K562 (cell line): ENCODE data around the gene BRCA1. TPM values are rescaled to one million over a fixed set of nuclear protein-coding genes. Genes with fewer than 3 reads are reported as not detected.
A peak's percentile ranks its signal among the peaks of the same experiment; 100 is the strongest.

Experiments
- ARNT ChIP-seq, 2 experiments: fragments of 450-650 bp; IDR thresholded peaks; 2 replicates each; pipeline ENCODE4 v1.6.1; 2016; ENCODE audit warnings: mild to moderate bottlenecking in 1 of 2
- HEY1 ChIP-seq: fragments of 250-450 bp; sonication (Bioruptor Pico); IDR thresholded peaks from 2 replicates; pipeline ENCODE4 v1.5.0; 2020; ENCODE audit warnings: mild to moderate bottlenecking, moderate library complexity, borderline replicate concordance
- HIVEP1 ChIP-seq: fragments of 250-450 bp; sonication (Bioruptor Pico); IDR thresholded peaks from 2 replicates; pipeline ENCODE4 v1.4.0; 2020; ENCODE audit warnings: mild to moderate bottlenecking
- HNRNPK ChIP-seq: fragments of 200-400 bp; formaldehyde crosslinking; IDR thresholded peaks from one replicate; pipeline ENCODE4 v1.6.1; 2018; ENCODE audit warnings: mild to moderate bottlenecking, low read depth, low read length; ENCODE audit not compliant: poor library complexity, severe bottlenecking
- KDM4B ChIP-seq, 2 experiments: fragments of 450-650 bp in 1 of 2; sonication (generic) in 1 of 2; IDR thresholded peaks; 2 replicates each; pipeline ENCODE4 v1.6.1; 2016 to 2017; ENCODE audit warnings: borderline replicate concordance in 2 of 2, antibody characterized with exemption in 1 of 2, low read depth in 1 of 2, mild to moderate bottlenecking in 1 of 2
- KLF10 ChIP-seq: fragments of 250-450 bp; sonication (Bioruptor Pico); IDR thresholded peaks from 2 replicates; pipeline ENCODE4 v1.6.1; 2021; ENCODE audit warnings: matching md5 sums
- MLX ChIP-seq, 2 experiments: fragments of 450-650 bp in 1 of 2; sonication (generic) in 1 of 2; formaldehyde crosslinking; conservative IDR thresholded peaks; 2 replicates each; pipeline versions ENCODE4 v1.4.0 to v1.8.1; 2020 to 2022; ENCODE audit warnings: mild to moderate bottlenecking in 1 of 2, missing genetic modification reagents in 1 of 2
- PHF20 ChIP-seq: fragments of 450-650 bp; IDR thresholded peaks from 2 replicates; pipeline ENCODE4 v1.6.1; 2018; ENCODE audit not compliant: partially characterized antibody
- ZBTB49 ChIP-seq: sonication (generic); formaldehyde crosslinking; IDR thresholded peaks from 2 replicates; pipeline ENCODE4 v1.8.0; 2022; ENCODE audit warnings: missing genetic modification reagents, mild to moderate bottlenecking, borderline replicate concordance
- ZNF282 ChIP-seq: sonication (generic); formaldehyde crosslinking; IDR thresholded peaks from 2 replicates; pipeline ENCODE4 v1.8.1; 2023; ENCODE audit warnings: missing genetic modification reagents
- ZNF347 ChIP-seq: fragments of 450-650 bp; formaldehyde crosslinking; IDR thresholded peaks from 2 replicates; pipeline ENCODE4 v1.4.0; 2020; ENCODE audit warnings: low read depth, mild to moderate bottlenecking, moderate library complexity
- ZNF644 ChIP-seq: fragments of 200-800 bp; sonication (Bioruptor generic); IDR thresholded peaks from 2 replicates; pipeline ENCODE4 v1.6.1; 2016; ENCODE audit warnings: low read depth, missing genetic modification characterization, missing compliant biosample characterization
- polyA plus RNA-seq, 8 experiments: library from polyadenylated mRNA; depleted of rRNA in 4 of 8; stranded (reverse) in 5 of 8; unstranded in 3 of 8; fragments of >200 nt; fragmentation: Nextera tagmentation in 2 of 8; fragmentation: Illumina TruSeq in 1 of 8; extraction: Ambion mirVana in 2 of 8; extraction: Trizol in 1 of 8; gene quantifications; 2 replicates each; pipeline versions ENCODE4 v1.2.1 to v1.2.3, GENCODE V29; 2011 to 2014; ENCODE audit warnings: inconsistent platforms in 1 of 8, missing spikeins in 1 of 8
- total RNA-seq, 7 experiments: library from RNA; depleted of rRNA in 6 of 7; stranded (reverse); fragments of >200 nt in 6 of 7; fragmentation: Illumina TruSeq in 2 of 7; extraction: Trizol in 2 of 7; gene quantifications; 2 replicates each; pipeline versions ENCODE4 v1.2.1 to v1.2.3, GENCODE V29; 2011 to 2021; ENCODE audit warnings: low replicate concordance in 1 of 7
- TF ChIP-seq, protein P1 (sequence below): sonication (generic); formaldehyde crosslinking; IDR thresholded peaks from 2 replicates; pipeline ENCODE4 v1.8.0; 2022; ENCODE audit warnings: mild to moderate bottlenecking, missing genetic modification reagents
- TF ChIP-seq, protein P2 (sequence below), 2 experiments: fragments of 450-650 bp; conservative IDR thresholded peaks; 2 replicates each; pipeline ENCODE4 v1.6.1; 2017; ENCODE audit warnings: mild to moderate bottlenecking in 2 of 2, moderate library complexity in 2 of 2
- TF ChIP-seq, protein P3 (sequence below): fragments of 450-650 bp; formaldehyde crosslinking; IDR thresholded peaks from 2 replicates; pipeline ENCODE4 v1.4.0; 2022; ENCODE audit warnings: missing genetic modification characterization
- TF ChIP-seq, protein P4 (sequence below): fragments of 250-450 bp; sonication (Bioruptor Pico); IDR thresholded peaks from 2 replicates; pipeline ENCODE4 v1.9.0; 2021; ENCODE audit warnings: mild to moderate bottlenecking, inconsistent platforms

Gene BRCA1
- total and polyA plus RNA-seq, 9 of the 15 experiments (the other 6 are each of a cell fraction or from before 2014, with no cell fraction given), result 25.9 to 95.3 (median 62.3) TPM

DNA sequence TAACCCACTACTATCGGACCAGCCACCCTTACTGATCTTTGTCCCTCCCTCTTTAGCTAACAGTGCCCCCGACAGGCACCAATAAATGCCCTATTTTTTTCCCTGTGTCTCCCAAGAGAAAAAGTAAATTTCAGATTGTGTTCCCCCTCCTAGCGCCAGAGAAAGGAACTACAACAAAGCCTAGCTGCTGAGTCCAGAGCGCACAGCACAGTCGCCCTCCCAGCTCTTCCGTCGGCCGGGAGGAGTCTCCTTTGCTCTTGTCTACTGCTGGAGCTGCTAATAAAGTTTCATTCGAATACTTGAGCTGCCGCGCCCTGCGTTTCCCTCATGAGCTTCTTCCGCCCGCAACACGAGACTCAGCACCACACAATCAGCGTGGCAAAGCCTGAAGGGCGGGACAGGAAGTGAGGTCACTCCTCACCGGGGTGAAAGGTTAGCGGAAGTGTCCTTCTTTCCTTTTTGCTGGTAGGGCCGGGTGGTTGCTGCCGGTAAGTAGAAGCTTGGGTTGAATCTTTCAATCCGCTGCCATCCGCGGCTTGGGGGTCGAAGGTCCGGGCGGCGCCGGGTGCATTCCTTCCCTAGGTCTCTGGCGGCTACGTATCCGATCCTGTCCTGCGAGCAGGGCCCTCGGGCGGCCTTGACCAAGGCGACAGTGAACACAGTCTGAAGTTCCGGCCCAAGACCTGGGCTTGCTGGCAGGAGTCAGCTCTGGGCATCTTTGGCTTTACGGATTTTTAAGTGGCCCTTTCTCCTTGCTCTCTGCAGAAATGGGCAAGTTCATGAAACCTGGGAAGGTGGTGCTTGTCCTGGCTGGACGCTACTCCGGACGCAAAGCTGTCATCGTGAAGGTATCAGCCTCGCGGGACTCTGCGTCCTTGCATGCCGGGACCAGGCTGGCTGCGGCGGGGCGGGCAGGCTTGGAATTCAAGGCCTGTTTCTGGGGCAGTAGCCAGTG is 126.9 kb downstream of the BRCA1 start, which contains the start of gene RPL27 (continued):
- no peak; a peak in 1 of 4 replicates for TF ChIP-seq KDM4B (IDR thresholded peaks at IDR 0.05; ENCODE audit: borderline replicate concordance in 2 of 2, low read depth in 1 of 2)
- TF ChIP-seq MLX (CRISPR knock-in tag; conservative IDR thresholded peaks at IDR 0.05), result no peak
- TF ChIP-seq, protein P1, sequence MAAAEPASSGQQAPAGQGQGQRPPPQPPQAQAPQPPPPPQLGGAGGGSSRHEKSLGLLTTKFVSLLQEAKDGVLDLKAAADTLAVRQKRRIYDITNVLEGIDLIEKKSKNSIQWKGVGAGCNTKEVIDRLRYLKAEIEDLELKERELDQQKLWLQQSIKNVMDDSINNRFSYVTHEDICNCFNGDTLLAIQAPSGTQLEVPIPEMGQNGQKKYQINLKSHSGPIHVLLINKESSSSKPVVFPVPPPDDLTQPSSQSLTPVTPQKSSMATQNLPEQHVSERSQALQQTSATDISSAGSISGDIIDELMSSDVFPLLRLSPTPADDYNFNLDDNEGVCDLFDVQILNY (CRISPR knock-in tag), result no peak
- TF ChIP-seq ZNF644 (tag), result no peak
- TF ChIP-seq ZNF282 (CRISPR knock-in tag), result no peak
- no peak for TF ChIP-seq ZNF347
- TF ChIP-seq KLF10 (CRISPR knock-in tag), result no peak
- peak in 1 of 2 experiments; percentile 95; a peak in 3 of 4 replicates for TF ChIP-seq ARNT (IDR thresholded peaks at IDR 0.05)
- TF ChIP-seq HEY1 (CRISPR knock-in tag), result no peak
- TF ChIP-seq HIVEP1 (CRISPR knock-in tag), result no peak
- peak; percentile 98 for TF ChIP-seq PHF20
- TF ChIP-seq, protein P2, sequence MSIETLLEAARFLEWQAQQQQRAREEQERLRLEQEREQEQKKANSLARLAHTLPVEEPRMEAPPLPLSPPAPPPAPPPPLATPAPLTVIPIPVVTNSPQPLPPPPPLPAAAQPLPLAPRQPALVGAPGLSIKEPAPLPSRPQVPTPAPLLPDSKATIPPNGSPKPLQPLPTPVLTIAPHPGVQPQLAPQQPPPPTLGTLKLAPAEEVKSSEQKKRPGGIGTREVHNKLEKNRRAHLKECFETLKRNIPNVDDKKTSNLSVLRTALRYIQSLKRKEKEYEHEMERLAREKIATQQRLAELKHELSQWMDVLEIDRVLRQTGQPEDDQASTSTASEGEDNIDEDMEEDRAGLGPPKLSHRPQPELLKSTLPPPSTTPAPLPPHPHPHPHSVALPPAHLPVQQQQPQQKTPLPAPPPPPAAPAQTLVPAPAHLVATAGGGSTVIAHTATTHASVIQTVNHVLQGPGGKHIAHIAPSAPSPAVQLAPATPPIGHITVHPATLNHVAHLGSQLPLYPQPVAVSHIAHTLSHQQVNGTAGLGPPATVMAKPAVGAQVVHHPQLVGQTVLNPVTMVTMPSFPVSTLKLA (conservative IDR thresholded peaks at IDR 0.05), result peak; percentile 96 to 99
- TF ChIP-seq HNRNPK, result no peak
- TF ChIP-seq, protein P3, sequence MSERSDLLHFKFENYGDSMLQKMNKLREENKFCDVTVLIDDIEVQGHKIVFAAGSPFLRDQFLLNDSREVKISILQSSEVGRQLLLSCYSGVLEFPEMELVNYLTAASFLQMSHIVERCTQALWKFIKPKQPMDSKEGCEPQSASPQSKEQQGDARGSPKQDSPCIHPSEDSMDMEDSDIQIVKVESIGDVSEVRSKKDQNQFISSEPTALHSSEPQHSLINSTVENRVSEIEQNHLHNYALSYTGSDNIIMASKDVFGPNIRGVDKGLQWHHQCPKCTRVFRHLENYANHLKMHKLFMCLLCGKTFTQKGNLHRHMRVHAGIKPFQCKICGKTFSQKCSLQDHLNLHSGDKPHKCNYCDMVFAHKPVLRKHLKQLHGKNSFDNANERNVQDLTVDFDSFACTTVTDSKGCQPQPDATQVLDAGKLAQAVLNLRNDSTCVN, result no peak
- TF ChIP-seq ZBTB49 (CRISPR knock-in tag), result no peak
- TF ChIP-seq, protein P4, sequence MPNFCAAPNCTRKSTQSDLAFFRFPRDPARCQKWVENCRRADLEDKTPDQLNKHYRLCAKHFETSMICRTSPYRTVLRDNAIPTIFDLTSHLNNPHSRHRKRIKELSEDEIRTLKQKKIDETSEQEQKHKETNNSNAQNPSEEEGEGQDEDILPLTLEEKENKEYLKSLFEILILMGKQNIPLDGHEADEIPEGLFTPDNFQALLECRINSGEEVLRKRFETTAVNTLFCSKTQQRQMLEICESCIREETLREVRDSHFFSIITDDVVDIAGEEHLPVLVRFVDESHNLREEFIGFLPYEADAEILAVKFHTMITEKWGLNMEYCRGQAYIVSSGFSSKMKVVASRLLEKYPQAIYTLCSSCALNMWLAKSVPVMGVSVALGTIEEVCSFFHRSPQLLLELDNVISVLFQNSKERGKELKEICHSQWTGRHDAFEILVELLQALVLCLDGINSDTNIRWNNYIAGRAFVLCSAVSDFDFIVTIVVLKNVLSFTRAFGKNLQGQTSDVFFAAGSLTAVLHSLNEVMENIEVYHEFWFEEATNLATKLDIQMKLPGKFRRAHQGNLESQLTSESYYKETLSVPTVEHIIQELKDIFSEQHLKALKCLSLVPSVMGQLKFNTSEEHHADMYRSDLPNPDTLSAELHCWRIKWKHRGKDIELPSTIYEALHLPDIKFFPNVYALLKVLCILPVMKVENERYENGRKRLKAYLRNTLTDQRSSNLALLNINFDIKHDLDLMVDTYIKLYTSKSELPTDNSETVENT (CRISPR knock-in tag), result no peak; the same call in 1 of the 2 replicates
